SK-N-SH treated with all-trans-retinoic acid at 6 μM for 48 hours (cell line): Measurements from ENCODE around the gene DGKI.

ENCODE experiments used
- ATAC-seq: fragments of 200-7000 bp; cut with Tn5 transposase; 3 replicates; pipeline ENCODE4 v1.9.1; 2020; ENCODE audit warnings: mild to moderate bottlenecking, moderate library complexity
- BACH2 ChIP-seq: fragments of 250-450 bp; sonication (Bioruptor Pico); IDR thresholded peaks from 2 replicates; pipeline ENCODE4 v1.9.0; 2021; ENCODE audit warnings: mild to moderate bottlenecking, borderline replicate concordance
- CSDC2 ChIP-seq: fragments of 250-450 bp; sonication (Bioruptor Pico); IDR thresholded peaks from 2 replicates; pipeline ENCODE4 v1.5.0; 2020; ENCODE audit warnings: mild to moderate bottlenecking, moderate library complexity
- ESRRG ChIP-seq: fragments of 250-450 bp; sonication (Bioruptor Pico); IDR thresholded peaks from 2 replicates; pipeline ENCODE4 v1.6.1; 2021; ENCODE audit warnings: mild to moderate bottlenecking
- GLIS3 ChIP-seq: fragments of 250-450 bp; sonication (Bioruptor Pico); IDR thresholded peaks from 2 replicates; pipeline ENCODE4 v1.5.0; 2020; ENCODE audit warnings: mild to moderate bottlenecking, moderate library complexity
- ISL1 ChIP-seq: fragments of 250-450 bp; sonication (Bioruptor Pico); IDR thresholded peaks from 2 replicates; pipeline ENCODE4 v2.1.2; 2022; ENCODE audit warnings: mild to moderate bottlenecking, moderate library complexity
- OSR1 ChIP-seq: fragments of 250-450 bp; sonication (Bioruptor Pico); IDR thresholded peaks from 2 replicates; pipeline ENCODE4 v1.8.0; 2022; ENCODE audit warnings: moderate library complexity, mild to moderate bottlenecking, inconsistent platforms
- PPARA ChIP-seq: fragments of 250-450 bp; sonication (Bioruptor Pico); IDR thresholded peaks from 2 replicates; pipeline ENCODE4 v1.5.0; 2020; ENCODE audit warnings: mild to moderate bottlenecking, borderline replicate concordance
- RARB ChIP-seq: fragments of 250-450 bp; sonication (Bioruptor Pico); IDR thresholded peaks from 2 replicates; pipeline ENCODE4 v1.8.0; 2021; ENCODE audit warnings: mild to moderate bottlenecking, moderate library complexity
- SNAI2 ChIP-seq: fragments of 250-450 bp; sonication (Bioruptor Pico); IDR thresholded peaks from 2 replicates; pipeline ENCODE4 v1.5.0; 2020; ENCODE audit warnings: mild to moderate bottlenecking, moderate library complexity
- TCF4 ChIP-seq: fragments of 250-450 bp; sonication (Bioruptor Pico); IDR thresholded peaks from 2 replicates; pipeline ENCODE4 v1.8.0; 2021; ENCODE audit warnings: mild to moderate bottlenecking, moderate library complexity, borderline replicate concordance
- TOX ChIP-seq: fragments of 250-450 bp; sonication (Bioruptor Pico); IDR thresholded peaks from 2 replicates; pipeline ENCODE4 v1.8.0; 2021; ENCODE audit warnings: mild to moderate bottlenecking, moderate library complexity, borderline replicate concordance
- ZC3H10 ChIP-seq: fragments of 250-450 bp; sonication (Bioruptor Pico); IDR thresholded peaks from 2 replicates; pipeline ENCODE4 v1.5.1; 2021; ENCODE audit warnings: mild to moderate bottlenecking, moderate library complexity
- ZFP3 ChIP-seq: fragments of 250-450 bp; sonication (Bioruptor Pico); IDR thresholded peaks from 2 replicates; pipeline ENCODE4 v1.5.0; 2020; ENCODE audit warnings: mild to moderate bottlenecking, moderate library complexity
- ZFP30 ChIP-seq: fragments of 450-650 bp; formaldehyde crosslinking; IDR thresholded peaks from 2 replicates; pipeline ENCODE4 v1.5.0; 2022; ENCODE audit warnings: mild to moderate bottlenecking, moderate library complexity
- ZNF565 ChIP-seq: fragments of 450-650 bp; formaldehyde crosslinking; conservative IDR thresholded peaks from 2 replicates; pipeline ENCODE4 v1.5.0; 2020; ENCODE audit warnings: low read depth, mild to moderate bottlenecking, moderate library complexity
- ZNF70 ChIP-seq: fragments of 450-650 bp; formaldehyde crosslinking; IDR thresholded peaks from 2 replicates; pipeline ENCODE4 v1.5.0; 2020; ENCODE audit warnings: mild to moderate bottlenecking, moderate library complexity
- ZNF8 ChIP-seq: fragments of 450-650 bp; formaldehyde crosslinking; IDR thresholded peaks from 2 replicates; pipeline ENCODE4 v1.5.0; 2020; ENCODE audit warnings: mild to moderate bottlenecking, moderate library complexity
- TF ChIP-seq, protein P1 (sequence below): fragments of 250-450 bp; sonication (Bioruptor Pico); IDR thresholded peaks from 2 replicates; pipeline ENCODE4 v1.5.0; 2020; ENCODE audit warnings: mild to moderate bottlenecking, moderate library complexity
- TF ChIP-seq, protein P2 (sequence below): fragments of 250-450 bp; sonication (Bioruptor Pico); IDR thresholded peaks from 2 replicates; pipeline ENCODE4 v1.5.1; 2021; ENCODE audit warnings: mild to moderate bottlenecking, moderate library complexity
- TF ChIP-seq, protein P3 (sequence below): fragments of 250-450 bp; sonication (Bioruptor Pico); IDR thresholded peaks from 2 replicates; pipeline ENCODE4 v1.5.1; 2020; ENCODE audit warnings: low read depth, mild to moderate bottlenecking, moderate library complexity
- TF ChIP-seq, protein P4 (sequence below): fragments of 250-450 bp; sonication (Bioruptor Pico); IDR thresholded peaks from 2 replicates; pipeline ENCODE4 v1.8.0; 2021; ENCODE audit warnings: low read depth, mild to moderate bottlenecking, moderate library complexity, borderline replicate concordance

DGKI gene

DNA sequence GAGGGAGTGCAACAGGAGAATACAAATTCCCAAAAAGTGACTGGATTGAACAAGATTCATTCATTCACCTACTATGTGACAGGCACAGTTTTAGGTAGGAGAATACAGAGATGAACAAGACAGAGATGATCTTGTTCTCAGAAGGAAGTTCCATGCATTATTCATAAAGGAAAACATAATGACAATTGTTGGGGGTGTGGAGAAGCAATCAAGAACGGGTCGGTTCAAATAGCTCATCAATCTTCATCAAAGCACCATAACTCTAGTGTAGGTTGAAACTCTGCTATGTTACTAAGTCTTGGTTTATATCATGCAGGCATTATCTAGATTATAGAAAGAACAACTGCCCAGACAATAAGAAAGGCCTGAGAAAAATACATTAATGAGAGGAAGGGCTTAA is 243.7 kb downstream of the DGKI start:
- no peak for ATAC-seq
- TF ChIP-seq ZFP3 (CRISPR knock-in tag), result no peak
- no peak for TF ChIP-seq BACH2
- no peak for TF ChIP-seq ZNF565
- TF ChIP-seq SNAI2 (CRISPR knock-in tag), result no peak
- TF ChIP-seq TCF4 (CRISPR knock-in tag), result no peak
- no peak for TF ChIP-seq OSR1 (CRISPR knock-in tag)
- TF ChIP-seq PPARA (CRISPR knock-in tag), result no peak
- no peak for TF ChIP-seq ESRRG (CRISPR knock-in tag)
- TF ChIP-seq, protein P1, sequence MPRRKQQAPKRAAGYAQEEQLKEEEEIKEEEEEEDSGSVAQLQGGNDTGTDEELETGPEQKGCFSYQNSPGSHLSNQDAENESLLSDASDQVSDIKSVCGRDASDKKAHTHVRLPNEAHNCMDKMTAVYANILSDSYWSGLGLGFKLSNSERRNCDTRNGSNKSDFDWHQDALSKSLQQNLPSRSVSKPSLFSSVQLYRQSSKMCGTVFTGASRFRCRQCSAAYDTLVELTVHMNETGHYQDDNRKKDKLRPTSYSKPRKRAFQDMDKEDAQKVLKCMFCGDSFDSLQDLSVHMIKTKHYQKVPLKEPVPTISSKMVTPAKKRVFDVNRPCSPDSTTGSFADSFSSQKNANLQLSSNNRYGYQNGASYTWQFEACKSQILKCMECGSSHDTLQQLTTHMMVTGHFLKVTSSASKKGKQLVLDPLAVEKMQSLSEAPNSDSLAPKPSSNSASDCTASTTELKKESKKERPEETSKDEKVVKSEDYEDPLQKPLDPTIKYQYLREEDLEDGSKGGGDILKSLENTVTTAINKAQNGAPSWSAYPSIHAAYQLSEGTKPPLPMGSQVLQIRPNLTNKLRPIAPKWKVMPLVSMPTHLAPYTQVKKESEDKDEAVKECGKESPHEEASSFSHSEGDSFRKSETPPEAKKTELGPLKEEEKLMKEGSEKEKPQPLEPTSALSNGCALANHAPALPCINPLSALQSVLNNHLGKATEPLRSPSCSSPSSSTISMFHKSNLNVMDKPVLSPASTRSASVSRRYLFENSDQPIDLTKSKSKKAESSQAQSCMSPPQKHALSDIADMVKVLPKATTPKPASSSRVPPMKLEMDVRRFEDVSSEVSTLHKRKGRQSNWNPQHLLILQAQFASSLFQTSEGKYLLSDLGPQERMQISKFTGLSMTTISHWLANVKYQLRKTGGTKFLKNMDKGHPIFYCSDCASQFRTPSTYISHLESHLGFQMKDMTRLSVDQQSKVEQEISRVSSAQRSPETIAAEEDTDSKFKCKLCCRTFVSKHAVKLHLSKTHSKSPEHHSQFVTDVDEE, result no peak
- TF ChIP-seq, protein P2, sequence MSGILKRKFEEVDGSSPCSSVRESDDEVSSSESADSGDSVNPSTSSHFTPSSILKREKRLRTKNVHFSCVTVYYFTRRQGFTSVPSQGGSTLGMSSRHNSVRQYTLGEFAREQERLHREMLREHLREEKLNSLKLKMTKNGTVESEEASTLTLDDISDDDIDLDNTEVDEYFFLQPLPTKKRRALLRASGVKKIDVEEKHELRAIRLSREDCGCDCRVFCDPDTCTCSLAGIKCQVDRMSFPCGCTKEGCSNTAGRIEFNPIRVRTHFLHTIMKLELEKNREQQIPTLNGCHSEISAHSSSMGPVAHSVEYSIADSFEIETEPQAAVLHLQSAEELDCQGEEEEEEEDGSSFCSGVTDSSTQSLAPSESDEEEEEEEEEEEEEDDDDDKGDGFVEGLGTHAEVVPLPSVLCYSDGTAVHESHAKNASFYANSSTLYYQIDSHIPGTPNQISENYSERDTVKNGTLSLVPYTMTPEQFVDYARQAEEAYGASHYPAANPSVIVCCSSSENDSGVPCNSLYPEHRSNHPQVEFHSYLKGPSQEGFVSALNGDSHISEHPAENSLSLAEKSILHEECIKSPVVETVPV, result no peak
- TF ChIP-seq, protein P3, sequence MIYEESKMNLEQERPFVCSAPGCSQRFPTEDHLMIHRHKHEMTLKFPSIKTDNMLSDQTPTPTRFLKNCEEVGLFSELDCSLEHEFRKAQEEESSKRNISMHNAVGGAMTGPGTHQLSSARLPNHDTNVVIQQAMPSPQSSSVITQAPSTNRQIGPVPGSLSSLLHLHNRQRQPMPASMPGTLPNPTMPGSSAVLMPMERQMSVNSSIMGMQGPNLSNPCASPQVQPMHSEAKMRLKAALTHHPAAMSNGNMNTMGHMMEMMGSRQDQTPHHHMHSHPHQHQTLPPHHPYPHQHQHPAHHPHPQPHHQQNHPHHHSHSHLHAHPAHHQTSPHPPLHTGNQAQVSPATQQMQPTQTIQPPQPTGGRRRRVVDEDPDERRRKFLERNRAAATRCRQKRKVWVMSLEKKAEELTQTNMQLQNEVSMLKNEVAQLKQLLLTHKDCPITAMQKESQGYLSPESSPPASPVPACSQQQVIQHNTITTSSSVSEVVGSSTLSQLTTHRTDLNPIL (CRISPR knock-in tag), result no peak
- TF ChIP-seq ZC3H10 (CRISPR knock-in tag), result no peak
- TF ChIP-seq, protein P4, sequence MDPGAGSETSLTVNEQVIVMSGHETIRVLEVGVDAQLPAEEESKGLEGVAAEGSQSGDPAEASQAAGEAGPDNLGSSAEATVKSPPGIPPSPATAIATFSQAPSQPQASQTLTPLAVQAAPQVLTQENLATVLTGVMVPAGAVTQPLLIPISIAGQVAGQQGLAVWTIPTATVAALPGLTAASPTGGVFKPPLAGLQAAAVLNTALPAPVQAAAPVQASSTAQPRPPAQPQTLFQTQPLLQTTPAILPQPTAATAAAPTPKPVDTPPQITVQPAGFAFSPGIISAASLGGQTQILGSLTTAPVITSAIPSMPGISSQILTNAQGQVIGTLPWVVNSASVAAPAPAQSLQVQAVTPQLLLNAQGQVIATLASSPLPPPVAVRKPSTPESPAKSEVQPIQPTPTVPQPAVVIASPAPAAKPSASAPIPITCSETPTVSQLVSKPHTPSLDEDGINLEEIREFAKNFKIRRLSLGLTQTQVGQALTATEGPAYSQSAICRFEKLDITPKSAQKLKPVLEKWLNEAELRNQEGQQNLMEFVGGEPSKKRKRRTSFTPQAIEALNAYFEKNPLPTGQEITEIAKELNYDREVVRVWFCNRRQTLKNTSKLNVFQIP (CRISPR knock-in tag), result no peak
- TF ChIP-seq CSDC2, result no peak
- no peak for TF ChIP-seq TOX
- no peak for TF ChIP-seq ZFP30 (CRISPR knock-in tag)
- no peak for TF ChIP-seq GLIS3 (CRISPR knock-in tag)

DNA sequence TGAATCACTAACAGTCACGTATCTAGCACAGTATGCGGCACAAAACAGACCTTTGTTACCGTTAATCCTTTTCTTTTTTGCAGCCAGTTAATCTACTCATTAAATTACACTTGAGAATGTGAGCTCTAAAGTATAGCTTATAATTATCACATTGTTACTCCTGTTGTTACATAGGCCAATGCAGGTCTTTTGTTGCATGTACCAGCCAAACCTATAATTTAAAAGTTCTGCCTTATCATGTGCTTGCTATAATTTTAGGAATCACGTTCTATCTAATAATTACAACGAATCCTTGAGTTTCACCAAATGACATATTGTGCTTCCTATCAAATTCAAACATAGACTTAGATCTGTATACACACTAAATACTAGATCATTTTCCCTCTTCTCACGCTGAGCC is 245.1 kb downstream of the DGKI start:
- TF ChIP-seq ISL1 (CRISPR knock-in tag) (no peak), ZNF8 (no peak), ZNF70 (no peak), GLIS3 (CRISPR knock-in tag) (no peak), TOX (no peak), ESRRG (CRISPR knock-in tag) (no peak), PPARA (CRISPR knock-in tag) (no peak), ZFP3 (CRISPR knock-in tag) (no peak)
- TF ChIP-seq, protein P3 (CRISPR knock-in tag), result no peak
- ATAC-seq, result no peak

DNA sequence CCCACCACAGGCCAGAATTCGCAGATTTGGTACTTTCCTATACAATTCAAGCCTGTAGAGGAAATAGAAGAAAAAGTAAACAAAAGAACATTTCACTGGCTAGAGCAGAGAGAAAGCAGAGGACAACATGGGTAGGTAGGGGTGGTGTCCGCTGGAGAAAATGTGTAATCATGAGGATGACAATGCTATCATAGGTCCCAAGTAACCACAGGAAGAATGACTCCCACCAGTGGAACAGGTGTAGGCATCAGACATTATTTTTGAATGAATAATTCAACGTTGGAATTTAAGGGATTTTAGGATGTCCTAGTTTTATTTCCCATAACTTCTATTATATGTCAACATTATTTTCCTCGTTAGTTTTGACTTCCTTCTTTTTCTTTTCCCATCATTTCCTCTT is 248.9 kb downstream of the DGKI start:
- no peak for ATAC-seq
- no peak for TF ChIP-seq ZNF8
- TF ChIP-seq, protein P3 (CRISPR knock-in tag), result no peak
- TF ChIP-seq ISL1 (CRISPR knock-in tag), result no peak
- TF ChIP-seq RARB (CRISPR knock-in tag), result no peak
- no peak for TF ChIP-seq ZFP30 (CRISPR knock-in tag)
- no peak for TF ChIP-seq PPARA (CRISPR knock-in tag)
- no peak for TF ChIP-seq TCF4 (CRISPR knock-in tag)
- no peak for TF ChIP-seq ESRRG (CRISPR knock-in tag)
- TF ChIP-seq, protein P4 (CRISPR knock-in tag), result no peak
- no peak for TF ChIP-seq ZC3H10 (CRISPR knock-in tag)
